Measurements from ENCODE around the gene NR3C2.

DNA sequence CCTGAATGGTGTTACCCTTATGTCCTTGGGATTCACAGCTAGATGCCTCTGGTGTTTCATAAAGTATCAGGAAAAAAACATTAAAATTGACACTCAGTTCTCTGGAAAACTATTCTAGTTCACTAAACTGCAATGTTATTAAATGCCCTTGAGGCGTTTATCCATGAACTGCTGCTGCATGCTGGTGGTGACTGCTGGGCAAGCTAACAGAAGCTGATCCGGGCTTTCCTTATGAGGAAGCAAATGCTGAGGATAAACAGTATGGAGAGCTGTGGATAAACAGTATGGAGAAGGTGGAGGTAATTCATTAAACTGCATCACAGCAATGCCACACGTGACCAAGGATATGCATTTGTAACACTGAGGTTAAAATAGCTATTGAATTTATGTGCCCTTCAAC, 227.0 kb downstream of the NR3C2 start:
- TF ChIP-seq, protein P1, sequence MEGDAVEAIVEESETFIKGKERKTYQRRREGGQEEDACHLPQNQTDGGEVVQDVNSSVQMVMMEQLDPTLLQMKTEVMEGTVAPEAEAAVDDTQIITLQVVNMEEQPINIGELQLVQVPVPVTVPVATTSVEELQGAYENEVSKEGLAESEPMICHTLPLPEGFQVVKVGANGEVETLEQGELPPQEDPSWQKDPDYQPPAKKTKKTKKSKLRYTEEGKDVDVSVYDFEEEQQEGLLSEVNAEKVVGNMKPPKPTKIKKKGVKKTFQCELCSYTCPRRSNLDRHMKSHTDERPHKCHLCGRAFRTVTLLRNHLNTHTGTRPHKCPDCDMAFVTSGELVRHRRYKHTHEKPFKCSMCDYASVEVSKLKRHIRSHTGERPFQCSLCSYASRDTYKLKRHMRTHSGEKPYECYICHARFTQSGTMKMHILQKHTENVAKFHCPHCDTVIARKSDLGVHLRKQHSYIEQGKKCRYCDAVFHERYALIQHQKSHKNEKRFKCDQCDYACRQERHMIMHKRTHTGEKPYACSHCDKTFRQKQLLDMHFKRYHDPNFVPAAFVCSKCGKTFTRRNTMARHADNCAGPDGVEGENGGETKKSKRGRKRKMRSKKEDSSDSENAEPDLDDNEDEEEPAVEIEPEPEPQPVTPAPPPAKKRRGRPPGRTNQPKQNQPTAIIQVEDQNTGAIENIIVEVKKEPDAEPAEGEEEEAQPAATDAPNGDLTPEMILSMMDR (IDR thresholded peaks at IDR 0.05), result no peak
- no peak for TF ChIP-seq POLR2AphosphoS5 (IDR thresholded peaks at IDR 0.05; ENCODE audit: low read depth, low read length)
- no peak for TF ChIP-seq SIN3A (IDR thresholded peaks at IDR 0.05; ENCODE audit: borderline replicate concordance, insufficient read depth, low read depth, low read length)
- no peak for TF ChIP-seq TCF7L2 (IDR thresholded peaks at IDR 0.05; ENCODE audit: low read depth, low read length)
- TF ChIP-seq, protein P2, sequence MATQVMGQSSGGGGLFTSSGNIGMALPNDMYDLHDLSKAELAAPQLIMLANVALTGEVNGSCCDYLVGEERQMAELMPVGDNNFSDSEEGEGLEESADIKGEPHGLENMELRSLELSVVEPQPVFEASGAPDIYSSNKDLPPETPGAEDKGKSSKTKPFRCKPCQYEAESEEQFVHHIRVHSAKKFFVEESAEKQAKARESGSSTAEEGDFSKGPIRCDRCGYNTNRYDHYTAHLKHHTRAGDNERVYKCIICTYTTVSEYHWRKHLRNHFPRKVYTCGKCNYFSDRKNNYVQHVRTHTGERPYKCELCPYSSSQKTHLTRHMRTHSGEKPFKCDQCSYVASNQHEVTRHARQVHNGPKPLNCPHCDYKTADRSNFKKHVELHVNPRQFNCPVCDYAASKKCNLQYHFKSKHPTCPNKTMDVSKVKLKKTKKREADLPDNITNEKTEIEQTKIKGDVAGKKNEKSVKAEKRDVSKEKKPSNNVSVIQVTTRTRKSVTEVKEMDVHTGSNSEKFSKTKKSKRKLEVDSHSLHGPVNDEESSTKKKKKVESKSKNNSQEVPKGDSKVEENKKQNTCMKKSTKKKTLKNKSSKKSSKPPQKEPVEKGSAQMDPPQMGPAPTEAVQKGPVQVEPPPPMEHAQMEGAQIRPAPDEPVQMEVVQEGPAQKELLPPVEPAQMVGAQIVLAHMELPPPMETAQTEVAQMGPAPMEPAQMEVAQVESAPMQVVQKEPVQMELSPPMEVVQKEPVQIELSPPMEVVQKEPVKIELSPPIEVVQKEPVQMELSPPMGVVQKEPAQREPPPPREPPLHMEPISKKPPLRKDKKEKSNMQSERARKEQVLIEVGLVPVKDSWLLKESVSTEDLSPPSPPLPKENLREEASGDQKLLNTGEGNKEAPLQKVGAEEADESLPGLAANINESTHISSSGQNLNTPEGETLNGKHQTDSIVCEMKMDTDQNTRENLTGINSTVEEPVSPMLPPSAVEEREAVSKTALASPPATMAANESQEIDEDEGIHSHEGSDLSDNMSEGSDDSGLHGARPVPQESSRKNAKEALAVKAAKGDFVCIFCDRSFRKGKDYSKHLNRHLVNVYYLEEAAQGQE (IDR thresholded peaks at IDR 0.05; ENCODE audit: insufficient read depth in 1 of 2, low read depth in 2 of 2, low read length in 1 of 2), result no peak

Measured in Panc1 (cell line).